Measurements from ENCODE around the gene PFDN2. TPM values are rescaled to one million over a fixed set of nuclear protein-coding genes. Genes with fewer than 3 reads are reported as not detected.

Gene PFDN2
- total RNA-seq, 1 experiment from 2014 or later = 129 TPM

GRCh38 chr1:161115132-161115711, 2.6 kb downstream of the PFDN2 start:
- intact Hi-C loops (cut with micrococcal nuclease; ENCODE audit: unreplicated experiment) = no loop called here
- peak overlapping the region; percentile 40 for H3K4me3 Mint-ChIP-seq (ENCODE audit: low read depth, unreplicated experiment)
- CTCF ChIA-PET = no interaction called here
- H3K36me3 Mint-ChIP-seq (ENCODE audit: insufficient read depth, unreplicated experiment) = peaks cover 65% of the 10 kb centered on the region
- no TSS peak for BruUV-seq (replicated peaks)
- H3K27me3 Mint-ChIP-seq (ENCODE audit: unreplicated experiment) = no peaks in the 10 kb centered on the region
- TF ChIP-seq CTCF (IDR thresholded peaks at IDR 0.05; ENCODE audit: unreplicated experiment) = no peak
- DNase-seq = peak; percentile 65
- peak overlapping the region; percentile 94 for H3K27ac Mint-ChIP-seq (ENCODE audit: unreplicated experiment)
- peaks cover 62% of the 10 kb centered on the region for H3K4me1 Mint-ChIP-seq (ENCODE audit: low read depth, unreplicated experiment)
- no peaks in the 10 kb centered on the region for H3K9me3 Mint-ChIP-seq (ENCODE audit: low read depth, unreplicated experiment)

GRCh38 chr1:161114556-161114955, 3.3 kb downstream of the PFDN2 start:
- intact Hi-C loops (cut with micrococcal nuclease; ENCODE audit: unreplicated experiment) = no loop called here
- Mint-ChIP-seq H3K4me1 (ENCODE audit: low read depth, unreplicated experiment) (peaks cover 55% of the 10 kb centered on the region), H3K27me3 (ENCODE audit: unreplicated experiment) (no peaks in the 10 kb centered on the region), H3K36me3 (ENCODE audit: insufficient read depth, unreplicated experiment) (peaks cover 58% of the 10 kb centered on the region), H3K9me3 (ENCODE audit: low read depth, unreplicated experiment) (no peaks in the 10 kb centered on the region), H3K27ac (ENCODE audit: unreplicated experiment) (peak overlapping the region; percentile 94), H3K4me3 (ENCODE audit: low read depth, unreplicated experiment) (peak overlapping the region; percentile 7)
- no TSS peak for BruUV-seq (replicated peaks)
- TF ChIP-seq CTCF (IDR thresholded peaks at IDR 0.05; ENCODE audit: unreplicated experiment) = no peak
- no peak for DNase-seq
- CTCF ChIA-PET = no interaction called here

GRCh38 chr1:161113915-161114314, 3.9 kb downstream of the PFDN2 start:
- CTCF ChIA-PET = no interaction called here
- intact Hi-C loops (cut with micrococcal nuclease; ENCODE audit: unreplicated experiment) = no loop called here
- no TSS peak for BruUV-seq (replicated peaks)
- H3K9me3 Mint-ChIP-seq (ENCODE audit: low read depth, unreplicated experiment) = no peaks in the 10 kb centered on the region
- H3K4me3 Mint-ChIP-seq (ENCODE audit: low read depth, unreplicated experiment) = peak overlapping the region; percentile 7
- H3K27me3 Mint-ChIP-seq (ENCODE audit: unreplicated experiment) = no peaks in the 10 kb centered on the region
- peaks cover 49% of the 10 kb centered on the region for H3K4me1 Mint-ChIP-seq (ENCODE audit: low read depth, unreplicated experiment)
- peaks cover 52% of the 10 kb centered on the region for H3K36me3 Mint-ChIP-seq (ENCODE audit: insufficient read depth, unreplicated experiment)
- no peak for DNase-seq
- peak overlapping the region; percentile 94 for H3K27ac Mint-ChIP-seq (ENCODE audit: unreplicated experiment)
- TF ChIP-seq CTCF (IDR thresholded peaks at IDR 0.05; ENCODE audit: unreplicated experiment) = no peak

GRCh38 chr1:161111527-161111926, 6.3 kb downstream of the PFDN2 start:
- intact Hi-C loops (cut with micrococcal nuclease; ENCODE audit: unreplicated experiment) = no loop called here
- no peak overlapping the region for H3K4me3 Mint-ChIP-seq (ENCODE audit: low read depth, unreplicated experiment)
- CTCF ChIA-PET = no interaction called here
- no peak overlapping the region for H3K27ac Mint-ChIP-seq (ENCODE audit: unreplicated experiment)
- BruUV-seq (replicated peaks) = no TSS peak
- peaks cover 46% of the 10 kb centered on the region for H3K4me1 Mint-ChIP-seq (ENCODE audit: low read depth, unreplicated experiment)
- H3K9me3 Mint-ChIP-seq (ENCODE audit: low read depth, unreplicated experiment) = no peaks in the 10 kb centered on the region
- no peak for TF ChIP-seq CTCF (IDR thresholded peaks at IDR 0.05; ENCODE audit: unreplicated experiment)
- peaks cover 29% of the 10 kb centered on the region for H3K36me3 Mint-ChIP-seq (ENCODE audit: insufficient read depth, unreplicated experiment)
- DNase-seq = no peak
- no peaks in the 10 kb centered on the region for H3K27me3 Mint-ChIP-seq (ENCODE audit: unreplicated experiment)

Measured in Calu3 (cell line).